Chondrocyte (in vitro differentiated cells): Measurements from ENCODE around the gene PRCD. TPM values are rescaled to one million over a fixed set of nuclear protein-coding genes. Genes with fewer than 3 reads are reported as not detected.

Experiments used
- DNase-seq: peaks from one replicate; pipeline ENCODE4 v3.0.0; 2021; ENCODE audit warnings: mixed read lengths, low spot score
- H3K27ac Mint-ChIP-seq: one replicate; pipeline ENCODE4 v1.8.0; 2021; ENCODE audit warnings: mild to moderate bottlenecking, moderate library complexity, mixed read lengths; ENCODE audit not compliant: unreplicated experiment
- H3K27me3 Mint-ChIP-seq: 2 replicates; pipeline ENCODE4 v1.8.0; 2021; ENCODE audit warnings: low read depth, mixed read lengths
- H3K36me3 Mint-ChIP-seq: 2 replicates; pipeline ENCODE4 v1.8.0; 2021; ENCODE audit warnings: low read depth, mixed read lengths
- H3K4me1 Mint-ChIP-seq: 2 replicates; pipeline ENCODE4 v1.8.0; 2021; ENCODE audit warnings: low read depth, mild to moderate bottlenecking, mixed read lengths
- H3K4me3 Mint-ChIP-seq: one replicate; pipeline ENCODE4 v1.8.0; 2021; ENCODE audit warnings: mild to moderate bottlenecking, moderate library complexity, mixed read lengths; ENCODE audit not compliant: unreplicated experiment
- H3K9me3 Mint-ChIP-seq: 2 replicates; pipeline ENCODE4 v1.8.0; 2021; ENCODE audit warnings: low read depth, mixed read lengths
- total RNA-seq: library from RNA; stranded (reverse); gene quantifications from 3 replicates; pipeline ENCODE4 v1.2.1, GENCODE V29; 2021
- TF ChIP-seq, protein P1 (sequence below): fragments of 200-600 bp; sonication (generic); IDR thresholded peaks from 2 replicates; pipeline ENCODE4 v1.5.0; 2021; ENCODE audit warnings: antibody characterized with exemption, mild to moderate bottlenecking, moderate library complexity

The PRCD gene
- total RNA-seq, 1 donor from 2014 or later = 0.55 TPM

DNA sequence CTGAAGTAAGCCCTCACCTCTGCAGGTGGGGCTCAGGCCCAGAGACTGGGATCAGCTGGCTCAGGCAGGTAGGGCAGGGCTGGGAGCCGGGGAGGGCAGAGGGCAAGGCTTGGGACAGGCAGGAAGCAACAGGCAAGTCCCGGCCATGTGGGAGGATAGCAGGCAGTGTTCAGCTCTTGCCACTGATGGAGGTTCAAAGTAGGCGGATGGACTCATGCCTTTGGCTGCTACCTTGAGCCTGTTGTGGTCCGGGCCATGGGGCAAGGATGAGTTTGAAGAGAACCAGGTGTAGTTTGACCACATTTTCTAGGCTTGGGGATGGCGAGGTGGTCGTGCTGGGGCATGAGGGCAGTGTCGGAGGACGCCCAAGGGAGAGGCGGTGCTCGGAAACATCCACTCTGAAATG is 2.7 kb downstream of the PRCD start:
- TF ChIP-seq, protein P1, sequence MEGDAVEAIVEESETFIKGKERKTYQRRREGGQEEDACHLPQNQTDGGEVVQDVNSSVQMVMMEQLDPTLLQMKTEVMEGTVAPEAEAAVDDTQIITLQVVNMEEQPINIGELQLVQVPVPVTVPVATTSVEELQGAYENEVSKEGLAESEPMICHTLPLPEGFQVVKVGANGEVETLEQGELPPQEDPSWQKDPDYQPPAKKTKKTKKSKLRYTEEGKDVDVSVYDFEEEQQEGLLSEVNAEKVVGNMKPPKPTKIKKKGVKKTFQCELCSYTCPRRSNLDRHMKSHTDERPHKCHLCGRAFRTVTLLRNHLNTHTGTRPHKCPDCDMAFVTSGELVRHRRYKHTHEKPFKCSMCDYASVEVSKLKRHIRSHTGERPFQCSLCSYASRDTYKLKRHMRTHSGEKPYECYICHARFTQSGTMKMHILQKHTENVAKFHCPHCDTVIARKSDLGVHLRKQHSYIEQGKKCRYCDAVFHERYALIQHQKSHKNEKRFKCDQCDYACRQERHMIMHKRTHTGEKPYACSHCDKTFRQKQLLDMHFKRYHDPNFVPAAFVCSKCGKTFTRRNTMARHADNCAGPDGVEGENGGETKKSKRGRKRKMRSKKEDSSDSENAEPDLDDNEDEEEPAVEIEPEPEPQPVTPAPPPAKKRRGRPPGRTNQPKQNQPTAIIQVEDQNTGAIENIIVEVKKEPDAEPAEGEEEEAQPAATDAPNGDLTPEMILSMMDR = no peak
- Mint-ChIP-seq H3K27me3 (no peaks in the 10 kb centered on the region), H3K27ac (no peak overlapping the region), H3K4me3 (no peak overlapping the region), H3K4me1 (peaks cover 19% of the 10 kb centered on the region), H3K36me3 (no peaks in the 10 kb centered on the region), H3K9me3 (no peaks in the 10 kb centered on the region)
- DNase-seq = peak; percentile 73

- Mint-ChIP-seq H3K27me3 (no peaks in the 10 kb centered on the region), H3K36me3 (no peaks in the 10 kb centered on the region), H3K4me3 (no peak overlapping the region), H3K9me3 (no peaks in the 10 kb centered on the region), H3K4me1 (peaks cover 19% of the 10 kb centered on the region), H3K27ac (no peak overlapping the region)
- TF ChIP-seq, protein P1 = no peak
- peak; percentile 68 for DNase-seq
Observed at GRCh38 chr17:76542984-76543383, 3.1 kb downstream of the PRCD start.

GRCh38 chr17:76543482-76543825 is 3.6 kb downstream of the PRCD start:
- no peaks in the 10 kb centered on the region for H3K9me3 Mint-ChIP-seq
- peak; percentile 55 for DNase-seq
- H3K4me3 Mint-ChIP-seq = no peak overlapping the region
- no peaks in the 10 kb centered on the region for H3K27me3 Mint-ChIP-seq
- peaks cover 19% of the 10 kb centered on the region for H3K4me1 Mint-ChIP-seq
- no peak overlapping the region for H3K27ac Mint-ChIP-seq
- TF ChIP-seq, protein P1 = no peak
- no peaks in the 10 kb centered on the region for H3K36me3 Mint-ChIP-seq

GRCh38 chr17:76543826-76544545 is 4.1 kb downstream of the PRCD start:
- no peaks in the 10 kb centered on the region for H3K36me3 Mint-ChIP-seq
- TF ChIP-seq, protein P1 = no peak
- no peaks in the 10 kb centered on the region for H3K9me3 Mint-ChIP-seq
- H3K4me1 Mint-ChIP-seq = peaks cover 19% of the 10 kb centered on the region
- no peak overlapping the region for H3K27ac Mint-ChIP-seq
- H3K27me3 Mint-ChIP-seq = no peaks in the 10 kb centered on the region
- no peak overlapping the region for H3K4me3 Mint-ChIP-seq
- DNase-seq = peak; percentile 77

GRCh38 chr17:76544546-76545365 is 4.9 kb downstream of the PRCD start:
- peaks cover 19% of the 10 kb centered on the region for H3K4me1 Mint-ChIP-seq
- no peaks in the 10 kb centered on the region for H3K27me3 Mint-ChIP-seq
- peak; percentile 77 for DNase-seq
- no peaks in the 10 kb centered on the region for H3K9me3 Mint-ChIP-seq
- H3K4me3 Mint-ChIP-seq = no peak overlapping the region
- H3K27ac Mint-ChIP-seq = no peak overlapping the region
- TF ChIP-seq, protein P1 = no peak
- no peaks in the 10 kb centered on the region for H3K36me3 Mint-ChIP-seq
